HepG2 (cell line): ENCODE measurements around the gene ZBTB7A. TPM values are rescaled to one million over a fixed set of nuclear protein-coding genes. Genes with fewer than 3 reads are reported as not detected.

Source experiments
- ATF7-NPFF ChIP-seq: sonication (generic); formaldehyde crosslinking; IDR thresholded peaks from 2 replicates; pipeline ENCODE4 v1.8.1; 2023; ENCODE audit warnings: mild to moderate bottlenecking, low read depth, missing genetic modification reagents, moderate library complexity
- GATA4 ChIP-seq: sonication (generic); IDR thresholded peaks from 2 replicates; pipeline ENCODE4 v1.6.1; 2016; ENCODE audit warnings: antibody characterized with exemption, low read depth, borderline replicate concordance
- GTF3A ChIP-seq: sonication (generic); formaldehyde crosslinking; conservative IDR thresholded peaks from 2 replicates; pipeline ENCODE4 v1.4.0; 2020; ENCODE audit warnings: mild to moderate bottlenecking, missing genetic modification reagents
- ISL2 ChIP-seq: sonication (generic); formaldehyde crosslinking; IDR thresholded peaks from 2 replicates; pipeline ENCODE4 v1.5.0; 2020; ENCODE audit warnings: missing genetic modification reagents
- LBX2 ChIP-seq: sonication (generic); formaldehyde crosslinking; IDR thresholded peaks from 2 replicates; pipeline ENCODE4 v1.5.0; 2020; ENCODE audit warnings: missing genetic modification reagents, mild to moderate bottlenecking, borderline replicate concordance
- SOX6 ChIP-seq, 2 experiments: fragments of 450-650 bp in 1 of 2; sonication (generic) in 1 of 2; formaldehyde crosslinking in 1 of 2; IDR thresholded peaks; 2 replicates each; pipeline versions ENCODE4 v1.4.0 to v1.6.1; 2017 to 2020; ENCODE audit warnings: antibody characterized with exemption in 1 of 2, mild to moderate bottlenecking in 1 of 2, missing genetic modification reagents in 1 of 2
- TAF1 ChIP-seq: sonication (generic); formaldehyde crosslinking; IDR thresholded peaks from 2 replicates; pipeline ENCODE4 v1.4.0; 2020; ENCODE audit warnings: missing genetic modification reagents
- THAP11 ChIP-seq: IDR thresholded peaks from 2 replicates; pipeline ENCODE4 v1.6.1; 2016; ENCODE audit warnings: missing biosample characterization, missing genetic modification reagents
- XRCC5 ChIP-seq: fragments of 200-400 bp; formaldehyde crosslinking; optimal IDR thresholded peaks from 2 replicates; pipeline ENCODE3; 2017; ENCODE audit warnings: mild to moderate bottlenecking, low read length
- ZBTB25 ChIP-seq: IDR thresholded peaks from 2 replicates; pipeline ENCODE4 v1.6.1; 2018; ENCODE audit warnings: missing genetic modification reagents
- ZNF318 ChIP-seq: sonication (generic); formaldehyde crosslinking; IDR thresholded peaks from 2 replicates; pipeline ENCODE4 v1.4.0; 2020; ENCODE audit warnings: mild to moderate bottlenecking, missing genetic modification reagents
- ZNF431 ChIP-seq: sonication (generic); formaldehyde crosslinking; IDR thresholded peaks from 2 replicates; pipeline ENCODE4 v1.9.0; 2022; ENCODE audit warnings: missing genetic modification reagents, low read depth, mild to moderate bottlenecking, borderline replicate concordance
- ZNF597 ChIP-seq: sonication (generic); formaldehyde crosslinking; IDR thresholded peaks from 2 replicates; pipeline ENCODE4 v1.5.0; 2020; ENCODE audit warnings: missing genetic modification reagents
- ZNF607 ChIP-seq: sonication (generic); formaldehyde crosslinking; IDR thresholded peaks from 2 replicates; pipeline ENCODE4 v1.5.1; 2020; ENCODE audit warnings: missing genetic modification reagents, mild to moderate bottlenecking, borderline replicate concordance
- polyA plus RNA-seq, 8 experiments: library from polyadenylated mRNA; depleted of rRNA in 3 of 8; stranded (reverse) in 7 of 8; unstranded in 1 of 8; fragments of >200 nt; fragmentation: Illumina TruSeq in 4 of 8; extraction: Trizol in 4 of 8; gene quantifications; 2 replicates each; pipeline versions ENCODE4 v1.2.1 to v1.2.3, GENCODE V29; 2011 to 2016; ENCODE audit warnings: low read depth in 4 of 8, missing spikeins in 1 of 8, mixed read lengths in 1 of 8; ENCODE audit not compliant: insufficient read depth in 1 of 8
- total RNA-seq, 5 experiments: library from RNA; depleted of rRNA; stranded (reverse); fragments of >200 nt; fragmentation: Illumina TruSeq; extraction: Trizol; gene quantifications; 2 replicates each; pipeline ENCODE4 v1.2.3, GENCODE V29; 2016; ENCODE audit warnings: low read depth in 1 of 5

Gene ZBTB7A
- total and polyA plus RNA-seq, 2 of the 13 experiments (the other 11 are each of a cell fraction or from before 2014, with no cell fraction given), result 3.6 to 4.0 TPM

- TF ChIP-seq ATF7-NPFF (no peak), ZNF431 (CRISPR knock-in tag) (no peak), GTF3A (CRISPR knock-in tag) (no peak), ZNF318 (CRISPR knock-in tag) (no peak), SOX6 (IDR thresholded peaks at IDR 0.05) (no peak), SOX6 (CRISPR knock-in tag; IDR thresholded peaks at IDR 0.05) (no peak), THAP11 (CRISPR knock-in tag) (peak; percentile 11; the same call in 1 of the 2 replicates), ZBTB25 (CRISPR knock-in tag) (no peak), LBX2 (CRISPR knock-in tag) (no peak), XRCC5 (no peak), ZNF607 (CRISPR knock-in tag) (0 out of 2 replicates have a peak, but pooled peaks have one; percentile 40), GATA4 (no peak), ISL2 (CRISPR knock-in tag) (no peak), TAF1 (CRISPR knock-in tag) (no peak; the same call in 1 of the 2 replicates), ZNF597 (CRISPR knock-in tag) (no peak)
Measured at GRCh38 chr19:4064496-4065260, 2.0 kb downstream of the ZBTB7A start (continued).
